Gastroesophageal sphincter (tissue), 3 donors: ENCODE data around the gene PXMP2.

Experiments used
- POLR2A ChIP-seq, 2 donors: fragments of 450-650 bp; IDR thresholded peaks; one replicate each; pipeline ENCODE4 v1.6.1; 2017; ENCODE audit warnings: antibody characterized with exemption in 2 of 2, mild to moderate bottlenecking in 2 of 2, moderate library complexity in 1 of 2
- POLR2AphosphoS5 ChIP-seq: sonication (generic); formaldehyde crosslinking; IDR thresholded peaks from one replicate; pipeline ENCODE4 v1.6.1; 2017; ENCODE audit warnings: antibody characterized with exemption
- TF ChIP-seq, protein P1 (sequence below), 4 experiments: fragments of 200-600 bp in 2 of 4; fragments of 450-650 bp in 2 of 4; sonication (generic) in 1 of 4; IDR thresholded peaks; one replicate each; pipeline ENCODE4 v1.5.1; 2017 to 2019; ENCODE audit warnings: antibody characterized with exemption in 4 of 4, mild to moderate bottlenecking in 2 of 4, moderate library complexity in 2 of 4

DNA sequence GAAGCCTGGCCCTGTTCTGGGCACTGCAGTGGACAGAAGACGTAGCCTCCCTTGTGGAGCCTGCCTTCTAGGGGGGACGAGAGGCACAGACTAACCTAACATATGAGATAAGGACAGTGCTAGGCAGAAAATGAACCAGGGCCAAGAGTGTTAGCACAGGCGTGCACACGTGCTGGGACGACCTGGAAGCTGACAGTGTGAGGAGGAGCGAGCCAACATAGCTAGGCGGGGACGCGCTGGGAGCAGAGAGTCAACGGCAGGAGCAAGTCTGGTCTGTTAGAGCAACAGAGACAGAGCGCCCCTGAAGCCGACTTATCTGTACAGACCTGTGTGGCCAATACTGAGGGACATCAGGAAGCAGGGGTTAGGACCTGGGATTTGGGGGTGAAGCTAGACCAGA, 8.0 kb downstream of the PXMP2 start:
- TF ChIP-seq, protein P1, sequence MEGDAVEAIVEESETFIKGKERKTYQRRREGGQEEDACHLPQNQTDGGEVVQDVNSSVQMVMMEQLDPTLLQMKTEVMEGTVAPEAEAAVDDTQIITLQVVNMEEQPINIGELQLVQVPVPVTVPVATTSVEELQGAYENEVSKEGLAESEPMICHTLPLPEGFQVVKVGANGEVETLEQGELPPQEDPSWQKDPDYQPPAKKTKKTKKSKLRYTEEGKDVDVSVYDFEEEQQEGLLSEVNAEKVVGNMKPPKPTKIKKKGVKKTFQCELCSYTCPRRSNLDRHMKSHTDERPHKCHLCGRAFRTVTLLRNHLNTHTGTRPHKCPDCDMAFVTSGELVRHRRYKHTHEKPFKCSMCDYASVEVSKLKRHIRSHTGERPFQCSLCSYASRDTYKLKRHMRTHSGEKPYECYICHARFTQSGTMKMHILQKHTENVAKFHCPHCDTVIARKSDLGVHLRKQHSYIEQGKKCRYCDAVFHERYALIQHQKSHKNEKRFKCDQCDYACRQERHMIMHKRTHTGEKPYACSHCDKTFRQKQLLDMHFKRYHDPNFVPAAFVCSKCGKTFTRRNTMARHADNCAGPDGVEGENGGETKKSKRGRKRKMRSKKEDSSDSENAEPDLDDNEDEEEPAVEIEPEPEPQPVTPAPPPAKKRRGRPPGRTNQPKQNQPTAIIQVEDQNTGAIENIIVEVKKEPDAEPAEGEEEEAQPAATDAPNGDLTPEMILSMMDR (IDR thresholded peaks at IDR 0.05), result no peak
- TF ChIP-seq POLR2A (IDR thresholded peaks at IDR 0.05), result no peak
- no peak for TF ChIP-seq POLR2AphosphoS5
